GM21528 (cell line): Measurements from ENCODE around the gene TSPAN3.

Experiments used
- ATAC-seq: cut with Tn5 transposase; IDR thresholded peaks from one replicate; pipeline ENCODE4 v1.9.1; 2021; ENCODE audit warnings: mild to moderate bottlenecking, moderate library complexity; ENCODE audit not compliant: unreplicated experiment, low FRiP score

Gene TSPAN3

DNA sequence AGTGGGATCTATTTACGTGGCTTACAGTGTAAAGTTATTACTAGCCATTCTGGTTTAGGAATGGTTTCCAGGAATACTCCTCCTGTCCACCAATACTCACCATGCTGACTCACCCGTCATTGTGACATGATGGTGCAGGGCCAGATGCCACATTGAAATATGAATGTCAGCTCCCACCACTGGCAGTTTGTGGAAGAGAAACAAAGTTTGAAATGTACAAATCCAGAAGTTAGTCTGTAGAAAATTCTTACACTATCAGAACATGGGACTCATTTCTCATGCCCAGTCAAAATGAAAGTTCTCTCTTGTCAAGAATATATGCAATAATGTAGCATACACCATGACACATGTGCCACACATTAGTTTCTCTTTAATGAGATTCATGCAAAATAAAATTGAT is 14.4 kb upstream of the TSPAN3 start:
- ATAC-seq = no peak

DNA sequence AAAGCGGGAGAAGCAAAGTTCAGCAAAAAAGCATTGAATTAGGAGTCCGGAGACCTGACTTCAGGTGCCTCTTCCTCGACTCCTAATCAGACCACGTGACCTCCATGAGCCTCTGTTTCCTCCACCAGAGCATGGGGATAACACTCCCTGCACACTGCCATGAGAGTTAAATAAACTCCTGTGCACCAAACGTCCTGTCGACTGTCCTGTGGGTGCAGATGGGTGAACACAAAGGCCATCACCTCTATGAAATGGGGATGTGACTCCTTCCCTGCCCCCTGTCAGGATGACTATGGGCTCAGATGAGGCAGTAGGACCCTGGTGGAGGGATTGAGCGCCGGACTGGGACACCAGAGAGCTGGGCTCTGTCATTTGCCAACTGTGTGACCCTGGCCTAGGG is 13.5 kb upstream of the TSPAN3 start:
- no peak for ATAC-seq

DNA sequence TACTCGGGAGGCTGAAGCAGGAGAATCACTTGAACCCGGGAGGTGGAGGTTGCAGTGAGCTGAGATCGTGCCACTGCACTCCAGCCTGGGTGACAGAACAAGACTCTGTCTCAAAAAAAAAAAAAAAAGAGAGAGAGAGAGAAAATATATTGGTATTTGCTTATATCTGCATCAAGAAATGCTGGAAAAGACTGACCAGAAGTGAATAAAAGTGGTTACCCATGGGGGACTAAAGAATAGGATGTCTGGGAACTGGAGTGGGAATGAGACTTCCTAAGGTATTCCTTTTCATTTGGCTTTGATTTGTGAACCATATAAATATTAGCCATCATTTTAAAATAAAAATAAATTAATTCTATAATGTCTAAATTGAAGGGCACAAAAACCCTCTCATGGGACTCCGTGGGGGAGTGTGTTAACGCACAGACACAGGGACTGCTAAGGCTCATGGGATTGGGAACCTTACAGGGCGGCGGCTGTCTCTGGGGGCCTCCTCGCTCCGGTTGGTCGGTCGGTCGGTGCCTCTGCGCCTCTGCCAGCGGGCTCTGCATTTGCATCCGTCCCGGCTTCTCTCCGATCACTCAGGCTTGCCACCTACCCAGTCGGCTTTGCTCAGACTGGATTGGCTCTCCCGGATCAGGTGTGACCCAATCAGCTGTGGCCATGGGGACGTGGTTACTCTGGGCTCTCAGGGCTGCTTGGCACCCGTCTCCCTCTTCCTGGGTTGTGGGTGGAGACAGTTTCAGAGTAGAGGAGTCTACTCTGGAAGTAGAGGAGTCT is 12.7 kb upstream of the TSPAN3 start:
- peak; percentile 76 for ATAC-seq

DNA sequence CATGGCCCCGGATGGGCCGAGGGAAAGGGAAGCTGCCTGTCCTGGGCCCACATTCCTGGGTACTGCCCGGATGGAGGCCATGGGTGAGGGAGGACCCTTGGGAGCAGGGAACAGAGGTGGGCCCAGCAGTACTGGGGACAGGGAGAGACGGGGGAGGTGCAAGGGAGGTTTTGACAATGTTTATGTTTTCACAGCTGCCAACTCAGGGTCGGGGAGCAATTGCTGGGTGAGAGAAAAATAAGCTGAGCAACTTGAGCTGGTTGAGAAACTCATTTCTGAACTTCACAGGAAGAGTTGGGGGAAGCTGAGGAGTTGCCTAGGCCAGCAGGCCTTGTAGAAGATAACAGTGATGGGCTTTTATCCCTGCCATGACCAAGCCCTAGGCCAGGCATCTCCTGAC is 11.1 kb upstream of the TSPAN3 start:
- no peak for ATAC-seq

DNA sequence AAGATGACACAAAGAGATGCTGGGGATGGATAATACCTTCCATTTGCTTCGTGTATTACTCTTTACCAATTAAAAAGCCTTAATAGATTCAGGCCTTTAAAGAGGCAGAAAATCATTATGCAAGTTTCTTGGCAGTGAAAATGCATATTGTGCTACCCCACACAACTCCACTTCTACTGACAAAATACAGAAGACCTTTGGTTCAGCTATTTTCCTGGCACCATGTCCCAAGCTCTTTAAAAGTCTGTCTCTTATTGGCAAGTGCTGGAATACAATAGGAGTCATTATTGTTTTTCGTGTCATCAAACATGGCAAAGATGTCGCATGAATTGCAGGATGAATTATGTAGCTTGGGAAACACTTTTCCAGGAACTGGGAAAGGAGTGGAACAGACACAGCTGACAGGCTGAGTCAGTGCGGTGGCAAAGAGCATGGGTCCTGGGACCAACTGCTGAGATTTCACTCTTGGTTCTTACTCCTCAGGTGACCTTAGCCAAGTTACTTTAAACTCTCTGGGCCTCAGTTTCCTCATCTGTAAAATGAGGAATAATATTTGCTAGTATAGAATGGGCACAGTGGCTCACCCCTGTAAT is 5.5 kb upstream of the TSPAN3 start:
- no peak for ATAC-seq

DNA sequence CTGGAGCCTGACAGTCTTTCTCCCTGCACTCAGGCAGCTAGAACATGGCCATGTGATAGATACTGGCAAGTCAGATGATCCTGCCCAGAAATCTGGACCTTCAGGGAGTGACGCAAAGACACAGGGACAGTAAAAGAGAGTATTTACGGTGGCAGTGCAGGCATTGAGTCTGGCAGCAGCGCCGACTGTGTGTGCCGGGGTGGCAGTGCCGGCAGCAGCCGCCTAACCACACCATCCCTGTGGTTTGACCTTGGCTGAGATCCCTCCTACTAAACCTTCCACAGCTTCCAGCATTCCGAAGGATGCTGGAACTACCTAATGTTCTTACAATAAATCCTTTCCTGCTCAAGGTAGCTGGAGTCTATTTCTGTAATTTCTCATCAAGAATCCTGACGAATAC is 4.6 kb upstream of the TSPAN3 start:
- no peak for ATAC-seq

DNA sequence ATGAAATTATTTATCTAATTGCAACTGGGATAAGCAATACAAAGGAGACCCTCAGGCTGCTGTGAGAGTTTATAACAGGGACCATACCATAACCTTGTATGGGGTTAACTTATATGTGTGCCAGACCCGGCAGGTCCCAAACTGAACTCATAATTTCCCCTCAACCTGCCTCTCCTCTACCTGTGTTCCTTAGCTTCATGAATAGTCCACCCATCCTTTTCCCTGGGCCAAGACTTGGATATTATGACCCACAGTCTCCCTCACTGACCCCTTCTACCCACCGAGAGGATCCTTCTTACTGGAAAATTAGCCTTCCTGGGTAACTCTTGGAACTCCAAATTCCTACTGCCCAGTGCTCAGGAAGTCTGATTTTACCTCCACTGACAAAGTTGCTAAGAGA is 3.4 kb upstream of the TSPAN3 start:
- no peak for ATAC-seq

DNA sequence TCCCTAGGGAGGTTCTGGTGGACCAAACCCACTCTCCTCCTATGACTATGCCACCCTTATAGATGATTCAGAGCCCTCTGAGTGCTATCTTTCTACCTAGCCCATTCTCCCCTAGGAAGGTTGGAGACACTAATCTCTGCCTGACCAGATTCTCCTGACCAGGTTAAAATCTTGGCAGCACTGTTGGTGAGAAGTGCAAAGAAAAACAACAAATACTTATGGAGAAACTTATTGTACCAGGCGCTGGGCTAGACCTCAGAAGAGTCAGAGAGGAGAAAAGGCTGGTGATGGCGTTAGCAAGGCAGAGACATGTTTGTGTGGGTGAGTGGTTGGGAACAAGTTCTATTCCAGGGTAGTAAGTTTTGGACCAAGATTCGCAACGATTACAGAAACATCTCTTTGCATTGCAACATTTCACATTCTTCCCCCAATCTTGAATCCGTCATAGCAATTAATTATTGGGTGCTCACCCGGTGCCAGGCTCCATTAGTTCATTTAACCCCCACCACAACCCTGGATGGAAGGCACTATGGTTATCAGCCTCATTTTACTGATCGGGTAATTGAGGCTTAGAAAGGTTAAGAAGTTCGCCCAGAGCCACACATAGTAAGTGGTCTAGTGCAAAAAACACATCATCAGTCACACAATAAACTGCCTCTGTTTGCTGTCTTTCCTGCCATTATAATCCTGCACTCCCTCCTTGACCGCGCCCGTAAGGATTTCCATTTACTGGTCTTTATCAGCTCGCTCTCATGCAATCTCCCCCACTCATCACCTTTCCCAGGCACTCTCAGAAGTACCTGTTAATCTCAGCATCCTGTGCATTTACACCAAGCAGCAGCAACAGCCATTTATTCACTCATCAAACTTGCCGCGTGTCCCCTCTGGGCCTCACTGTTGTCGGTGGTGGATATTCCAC is 655 bp upstream of the TSPAN3 start:
- no peak for ATAC-seq

DNA sequence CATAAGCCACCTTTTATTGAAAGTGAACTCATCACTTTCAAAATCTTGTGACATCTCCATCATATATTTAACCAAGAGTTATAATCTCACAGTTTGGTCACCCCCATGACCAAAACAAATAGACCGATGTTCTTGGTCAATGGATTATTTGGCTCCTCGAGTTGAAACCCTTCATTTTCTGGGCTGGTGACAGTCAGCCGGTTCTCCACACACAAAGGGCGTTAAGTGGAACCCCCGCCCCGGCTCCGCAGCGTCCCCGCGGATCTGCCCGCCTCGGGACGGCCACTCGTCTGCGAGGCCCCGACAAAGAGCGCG is 772 bp downstream of the TSPAN3 start:
- no peak for ATAC-seq

DNA sequence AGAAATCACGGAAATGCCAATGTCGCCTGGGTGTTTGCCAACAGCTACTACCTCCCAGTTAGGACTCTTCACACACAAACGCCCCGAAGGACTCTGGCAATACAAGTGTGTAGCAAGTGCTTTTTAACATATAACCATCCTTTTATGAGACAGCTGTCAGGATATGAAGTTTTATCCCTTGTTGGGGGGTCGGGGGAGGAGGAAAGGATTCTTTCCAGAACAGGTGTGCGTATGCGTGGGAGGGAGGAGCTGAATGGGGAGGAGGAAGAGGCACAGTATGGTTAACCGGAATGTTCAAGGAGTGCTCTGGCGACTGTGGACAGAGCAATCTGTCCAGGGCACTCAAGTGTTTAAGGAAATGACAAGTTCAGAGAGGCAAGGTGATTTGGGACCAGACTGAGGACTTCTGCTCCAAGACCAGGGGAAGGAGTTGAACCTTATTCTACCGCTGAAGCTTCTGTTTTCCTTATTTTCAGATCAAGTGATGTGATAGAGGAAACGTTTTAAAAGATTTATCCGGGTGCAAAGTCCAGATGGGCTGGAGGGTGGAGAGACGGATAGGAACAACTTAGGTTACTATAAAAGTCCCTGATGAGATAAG is 1.3 kb downstream of the TSPAN3 start:
- no peak for ATAC-seq

DNA sequence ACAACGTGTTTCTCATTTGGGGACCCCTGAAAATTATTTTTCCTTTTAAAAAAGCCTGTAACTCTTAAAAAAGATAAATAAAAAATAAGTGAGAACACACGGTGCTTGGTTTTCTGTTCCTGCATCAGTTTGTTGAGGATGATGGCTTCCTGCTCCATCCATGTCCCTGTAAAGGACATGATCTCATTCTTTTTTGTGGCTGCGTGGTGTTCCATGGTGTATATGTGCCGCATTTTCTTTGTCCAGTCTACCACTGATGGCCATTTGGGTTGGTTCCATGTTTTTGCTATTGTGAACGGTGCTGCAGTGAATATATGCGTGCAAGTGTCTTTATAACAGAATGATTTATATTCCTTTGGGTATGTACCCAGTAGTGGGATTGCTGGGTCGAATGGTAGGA is 2.3 kb downstream of the TSPAN3 start:
- ATAC-seq = no peak

DNA sequence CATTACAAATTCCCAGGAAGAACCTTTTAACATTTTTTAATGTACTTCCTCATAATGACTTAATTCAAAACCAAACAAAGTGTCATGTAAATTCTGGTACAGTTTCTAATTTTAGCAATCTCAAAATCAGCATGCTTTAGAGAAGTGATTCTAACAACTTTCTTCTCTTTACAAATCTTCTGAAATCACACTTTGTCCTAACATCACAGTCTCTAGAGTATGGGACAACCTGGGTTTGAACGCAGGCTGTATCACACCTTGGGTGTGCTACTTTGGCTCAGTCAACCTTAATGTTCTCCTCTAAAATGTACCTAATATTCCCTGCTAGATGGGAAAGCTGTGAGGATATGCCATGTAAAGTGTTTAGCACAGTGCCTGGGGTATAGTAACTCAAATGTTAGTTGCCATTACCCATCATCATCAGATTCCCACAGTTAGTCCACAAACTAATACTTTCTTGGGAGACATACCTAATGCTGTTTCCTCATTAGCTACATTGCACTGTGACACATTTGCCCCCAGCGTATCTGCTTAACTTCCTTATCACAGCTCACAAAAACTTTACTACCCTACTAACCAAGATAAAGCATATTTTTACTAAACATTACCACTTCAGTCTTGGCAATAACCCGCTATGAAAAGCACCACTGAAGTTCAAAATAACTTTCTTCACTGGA is 3.1 kb downstream of the TSPAN3 start:
- ATAC-seq = no peak

DNA sequence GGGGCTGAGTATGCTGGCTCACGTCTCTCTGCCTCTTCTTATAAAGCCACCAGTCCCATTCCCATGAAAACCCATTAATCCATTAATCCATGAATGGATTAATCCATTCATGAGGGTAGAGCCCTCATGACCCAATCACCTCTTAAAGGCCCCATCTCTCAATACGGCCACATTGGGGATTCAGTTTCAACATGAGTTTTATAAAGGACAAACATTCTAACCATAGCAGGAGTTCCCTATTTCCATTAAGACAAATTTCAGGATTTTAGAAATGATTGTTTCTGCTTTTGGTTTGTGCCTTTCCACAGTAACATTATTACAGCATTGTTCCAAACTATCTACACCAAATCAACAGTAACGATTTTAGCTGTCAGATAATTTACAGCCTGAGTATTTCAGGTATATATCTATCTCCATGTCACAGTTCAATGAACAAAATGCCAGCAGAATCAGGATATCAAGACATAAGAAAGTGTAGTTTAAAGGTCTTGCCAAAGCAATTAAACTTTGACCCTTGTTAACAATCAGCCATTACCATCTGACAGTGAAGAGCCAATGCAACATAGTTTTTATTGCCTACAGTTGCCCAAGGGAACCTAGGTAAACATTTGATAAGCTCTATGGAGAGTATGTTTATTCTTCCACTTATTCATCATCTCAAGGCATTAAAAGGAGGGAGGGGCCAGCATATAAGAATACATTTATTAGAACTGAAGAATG is 3.8 kb downstream of the TSPAN3 start:
- ATAC-seq = no peak

DNA sequence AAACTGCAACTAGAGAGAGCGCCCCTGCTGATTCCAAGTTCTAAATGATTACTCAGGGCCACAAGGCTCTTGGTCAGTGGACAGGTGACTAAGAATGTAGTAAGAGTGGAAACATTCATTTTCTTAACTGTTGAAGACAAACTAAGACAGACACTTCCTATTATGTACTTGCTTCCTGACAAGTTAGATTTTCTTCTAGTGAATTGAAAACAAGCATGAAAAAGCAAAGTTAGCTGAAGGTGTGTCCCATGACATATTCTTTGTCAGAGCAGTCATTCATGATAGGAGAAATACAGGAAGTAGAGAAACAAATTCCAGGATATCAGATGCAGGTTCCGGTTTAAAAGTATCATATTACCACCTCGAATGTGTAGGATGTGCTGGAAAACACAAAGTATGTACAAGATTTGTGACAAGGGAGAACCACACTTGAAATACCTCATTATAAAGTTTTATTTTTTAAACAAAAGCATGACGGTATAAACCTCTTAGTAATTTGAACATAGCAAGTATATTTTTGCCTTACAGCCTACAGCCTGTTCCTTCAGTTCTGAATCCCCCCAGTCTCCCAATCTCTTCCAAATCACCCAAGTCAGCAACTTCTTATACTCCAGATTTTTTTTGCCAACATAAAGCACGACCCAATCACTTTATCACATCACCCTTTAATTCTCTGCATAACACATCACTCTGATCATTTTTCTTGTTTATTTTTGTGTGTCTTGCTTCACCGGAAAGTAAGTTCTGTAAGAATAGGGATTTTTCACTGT is 6.2 kb downstream of the TSPAN3 start:
- no peak for ATAC-seq

DNA sequence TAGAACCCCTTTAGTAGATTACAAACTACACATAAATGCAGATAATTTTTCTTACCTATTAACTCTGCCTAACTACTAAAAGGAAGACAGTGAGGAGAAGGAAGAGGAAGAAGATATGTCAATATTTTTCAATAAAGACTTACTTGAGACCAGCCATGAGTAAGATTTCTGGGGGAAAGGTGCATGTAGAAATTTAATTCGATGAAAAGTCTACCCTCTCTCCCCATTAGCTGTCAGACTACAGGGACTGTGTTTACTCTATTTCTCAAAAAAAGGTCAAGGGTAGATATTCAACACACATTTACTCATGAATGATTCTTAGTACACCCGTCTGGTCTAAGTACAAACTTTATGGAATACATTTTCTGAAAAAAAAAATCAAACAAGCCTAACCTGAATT is 6.8 kb downstream of the TSPAN3 start:
- no peak for ATAC-seq

DNA sequence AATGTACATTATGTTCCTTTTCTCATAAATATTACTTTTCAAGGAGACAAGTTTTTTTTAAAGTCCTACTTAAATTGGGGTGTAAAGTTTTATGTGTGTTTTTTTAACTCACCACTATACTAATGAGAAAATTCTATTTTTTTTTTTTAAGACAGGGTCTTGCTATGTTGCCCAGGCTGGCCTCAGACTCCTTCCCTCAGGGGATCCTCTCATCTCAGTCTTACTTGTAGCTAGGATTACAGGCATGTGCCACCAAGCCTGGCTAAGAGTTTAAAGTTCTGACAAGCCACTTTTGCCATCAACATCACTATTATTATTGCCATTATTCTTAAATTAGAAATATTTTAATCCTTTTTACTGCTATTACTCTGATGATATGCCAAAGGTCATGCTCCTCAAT is 7.7 kb downstream of the TSPAN3 start:
- no peak for ATAC-seq

DNA sequence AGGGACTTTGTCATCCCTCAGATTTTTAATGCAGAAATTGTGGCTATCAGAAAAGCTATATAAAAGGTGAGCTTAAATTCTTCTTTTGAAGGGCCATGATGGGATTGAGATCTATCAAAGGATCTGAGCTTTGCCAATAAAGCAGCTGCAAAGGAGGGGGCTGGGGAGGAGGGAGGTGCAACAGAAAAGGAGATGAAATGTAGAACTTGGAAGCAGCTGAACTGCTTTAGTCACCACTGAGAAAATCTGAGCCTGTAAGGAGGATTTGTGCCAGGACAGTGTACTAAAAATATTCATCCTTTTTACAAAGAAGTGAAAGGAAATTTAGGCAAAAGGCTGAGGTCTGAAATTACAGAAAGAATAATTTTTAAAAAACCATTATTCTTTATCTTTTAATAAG is 10.4 kb downstream of the TSPAN3 start:
- ATAC-seq = no peak

DNA sequence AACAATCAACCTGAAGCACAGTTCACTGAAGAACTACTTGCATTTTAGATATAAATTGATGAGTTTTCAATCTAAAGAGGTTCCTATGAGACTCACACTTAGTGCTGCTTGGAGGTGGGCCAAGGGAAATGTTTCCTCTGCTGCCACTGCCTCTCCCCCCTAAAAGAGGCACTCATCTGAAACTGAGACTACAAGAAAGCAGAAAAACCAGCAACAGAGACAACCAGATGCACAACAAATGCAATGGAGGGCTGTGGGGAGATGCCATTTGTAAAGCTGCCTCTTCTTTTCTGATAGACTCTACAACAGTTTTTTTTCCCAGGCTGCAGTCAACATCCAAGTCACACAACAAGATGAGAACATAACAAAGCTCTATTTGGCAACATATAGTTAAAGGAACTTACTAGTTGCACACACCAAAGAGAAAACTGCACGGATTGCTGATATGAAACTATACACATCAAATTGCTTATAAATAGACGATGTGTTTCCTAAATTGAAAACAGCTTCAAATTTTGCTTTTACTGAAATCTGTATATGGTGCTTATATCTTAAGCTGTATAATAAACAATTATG is 11.0 kb downstream of the TSPAN3 start:
- ATAC-seq = no peak

DNA sequence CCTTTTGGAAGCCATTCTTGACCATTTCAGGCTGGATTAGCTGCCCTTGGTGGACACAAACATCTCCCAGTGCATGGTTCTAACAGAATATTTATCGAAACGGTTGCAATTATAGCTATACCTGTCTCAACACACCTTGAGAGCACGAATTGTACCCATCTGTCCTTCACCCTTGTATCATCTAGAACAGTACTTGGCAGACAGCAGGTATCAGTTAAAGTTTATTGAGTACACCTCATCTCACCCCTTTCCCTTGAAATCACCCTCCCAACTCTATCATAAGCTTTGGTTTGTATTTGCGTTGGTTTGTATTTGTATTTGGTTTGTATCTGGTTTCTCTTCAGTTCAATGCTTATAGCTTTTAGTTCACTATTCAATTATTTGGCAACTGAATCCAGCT is 12.4 kb downstream of the TSPAN3 start:
- no peak for ATAC-seq
